GM23248 (cell line): ENCODE data around the gene POLR1A. TPM values are rescaled to one million over a fixed set of nuclear protein-coding genes. Genes with fewer than 3 reads are reported as not detected.
A peak's percentile ranks its signal among the peaks of the same experiment; 100 is the strongest.

ENCODE experiments used
- DNase-seq: peaks from one replicate; pipeline ENCODE4 v3.0.0-alpha.2; 2015
- H2AFZ ChIP-seq: fragments of 200-600 bp; sonication (generic); 2 replicates; pipeline ENCODE4 v1.6.1; 2016; ENCODE audit warnings: antibody characterized with exemption
- H3F3A ChIP-seq: fragments of 200-600 bp; sonication (generic); 2 replicates; pipeline ENCODE4 v1.6.1; 2016; ENCODE audit warnings: mild to moderate bottlenecking, antibody characterized with exemption, mixed run types; ENCODE audit not compliant: insufficient read depth
- H3K27ac ChIP-seq: fragments of 200-600 bp; sonication (generic); 2 replicates; pipeline ENCODE4 v1.5.1; 2016; ENCODE audit warnings: mild to moderate bottlenecking
- H3K27me3 ChIP-seq: fragments of 200-600 bp; sonication (generic); replicated peaks from 2 replicates; pipeline ENCODE4 v1.6.1; 2016; ENCODE audit warnings: mild to moderate bottlenecking; ENCODE audit not compliant: insufficient read depth
- H3K36me3 ChIP-seq: fragments of 200-600 bp; sonication (generic); 2 replicates; pipeline ENCODE4 v1.6.1; 2016; ENCODE audit warnings: low read depth, mild to moderate bottlenecking
- H3K4me1 ChIP-seq: fragments of 200-600 bp; sonication (generic); 2 replicates; pipeline ENCODE4 v1.6.1; 2016; ENCODE audit warnings: mild to moderate bottlenecking; ENCODE audit not compliant: insufficient read depth
- H3K4me2 ChIP-seq: fragments of 200-600 bp; sonication (generic); one replicate; pipeline ENCODE4 v1.6.1; 2016; ENCODE audit warnings: mild to moderate bottlenecking; ENCODE audit not compliant: unreplicated experiment
- H3K4me3 ChIP-seq: fragments of 200-600 bp; sonication (generic); 2 replicates; pipeline ENCODE4 v1.5.1; 2016; ENCODE audit warnings: mild to moderate bottlenecking
- H3K79me2 ChIP-seq: fragments of 200-600 bp; sonication (generic); 2 replicates; pipeline ENCODE4 v1.6.1; 2016; ENCODE audit warnings: mild to moderate bottlenecking; ENCODE audit not compliant: insufficient read depth
- H3K9ac ChIP-seq: fragments of 200-600 bp; sonication (generic); 2 replicates; pipeline ENCODE4 v1.6.1; 2016; ENCODE audit warnings: mild to moderate bottlenecking
- H3K9me2 ChIP-seq: fragments of 200-600 bp; sonication (generic); 2 replicates; pipeline ENCODE4 v1.6.1; 2016; ENCODE audit warnings: mixed run types, mild to moderate bottlenecking, moderate library complexity; ENCODE audit not compliant: insufficient read depth
- H3K9me3 ChIP-seq: fragments of 200-600 bp; sonication (generic); one replicate; pipeline ENCODE4 v1.6.1; 2017; ENCODE audit warnings: low read depth
- H4K20me1 ChIP-seq: fragments of 200-600 bp; sonication (generic); 2 replicates; pipeline ENCODE4 v1.6.0; 2016; ENCODE audit not compliant: insufficient read depth
- EZH2 ChIP-seq: fragments of 200-600 bp; sonication (generic); IDR thresholded peaks from 2 replicates; pipeline ENCODE4 v1.6.1; 2018; ENCODE audit warnings: antibody characterized with exemption, mild to moderate bottlenecking; ENCODE audit not compliant: insufficient read depth, poor library complexity, severe bottlenecking
- EZH2phosphoT487 ChIP-seq: fragments of 200-600 bp; sonication (generic); IDR thresholded peaks from 2 replicates; pipeline ENCODE4 v1.6.1; 2018; ENCODE audit warnings: antibody characterized with exemption, moderate library complexity, mild to moderate bottlenecking, low read depth; ENCODE audit not compliant: insufficient read depth
- WGBS, 2 experiments: methylation state at CpG; one replicate each; pipeline ENCODE4 v1.1.6; 2015 to 2017; ENCODE audit warnings: low lambda C conversion rate in 2 of 2, low coverage in 1 of 2; ENCODE audit errors: missing lambda C conversion rate in 2 of 2; 5-methylcytosine and 5-hydroxymethylcytosine counted together
- in situ Hi-C: fragments of 300-500 bp; cut with MboI; formaldehyde crosslinking; loops from 2 replicates; pipeline ENCODE4 v1.15.0; 2020
- polyA plus RNA-seq: library from polyadenylated mRNA; unstranded; fragments of >200 nt; fragmentation: Nextera tagmentation; extraction: Ambion mirVana; gene quantifications from 2 replicates; pipeline ENCODE4 v1.2.1, GENCODE V29; 2016
- total RNA-seq: library from RNA; depleted of rRNA; stranded (reverse); fragments of >200 nt; shearing (Covaris generic); gene quantifications from 2 replicates; pipeline ENCODE4 v1.2.3, GENCODE V29; 2014

Gene POLR1A
- total and polyA plus RNA-seq, 2 experiments from 2014 or later, result 8.9 to 13.0 TPM

GRCh38 chr2:86124683-86125082, 19.0 kb upstream of the POLR1A start:
- Histone ChIP-seq H3K9ac (no peak overlapping the region), H2AFZ (no peak overlapping the region), H3K4me3 (no peak overlapping the region), H3K36me3 (peaks cover 80% of the 10 kb centered on the region), H3K4me2 (no peak overlapping the region), H3F3A (no peaks in the 10 kb centered on the region), H3K27ac (no peak overlapping the region), H4K20me1 (no peaks in the 10 kb centered on the region), H3K79me2 (peaks cover 15% of the 10 kb centered on the region; the same call in 1 of the 2 replicates), H3K9me3 (no peaks in the 10 kb centered on the region), H3K9me2 (no peaks in the 10 kb centered on the region), H3K4me1 (no peaks in the 10 kb centered on the region), H3K27me3 (no peaks in the 10 kb centered on the region)
- in situ Hi-C loops, result no loop called here
- 80 to 84% methylated on average over 5 of the region's 5 CpGs for WGBS, 2 experiments
- TF ChIP-seq EZH2 (no peak), EZH2phosphoT487 (no peak)
- DNase-seq, result no peak

- H3K9me3 ChIP-seq, result no peaks in the 10 kb centered on the region
- H3K9ac ChIP-seq, result no peak overlapping the region
- no peaks in the 10 kb centered on the region for H3K4me1 ChIP-seq
- no peaks in the 10 kb centered on the region for H3F3A ChIP-seq
- TF ChIP-seq EZH2 (no peak), EZH2phosphoT487 (no peak)
- H4K20me1 ChIP-seq, result no peaks in the 10 kb centered on the region
- peaks cover 85% of the 10 kb centered on the region for H3K36me3 ChIP-seq
- 78% methylated on average over 5 of the region's 5 CpGs for WGBS, 2 experiments
- no peak overlapping the region for H3K27ac ChIP-seq
- in situ Hi-C loops, result no loop called here
- H3K27me3 ChIP-seq, result no peaks in the 10 kb centered on the region
- H3K79me2 ChIP-seq, result peaks cover 15% of the 10 kb centered on the region; the same call in 1 of the 2 replicates
- no peak overlapping the region for H3K4me3 ChIP-seq
- DNase-seq, result no peak
- H3K4me2 ChIP-seq, result no peak overlapping the region
- no peaks in the 10 kb centered on the region for H3K9me2 ChIP-seq
- no peak overlapping the region for H2AFZ ChIP-seq
These were observed 17.7 kb upstream of the POLR1A start for GRCh38 chr2:86123328-86123925.

GRCh38 chr2:86118130-86118529, 12.4 kb upstream of the POLR1A start:
- Histone ChIP-seq H3K9me3 (no peaks in the 10 kb centered on the region), H3K9ac (no peak overlapping the region), H3K4me3 (no peak overlapping the region), H3K27me3 (no peaks in the 10 kb centered on the region), H3K27ac (no peak overlapping the region), H3K4me2 (no peak overlapping the region), H3F3A (peaks cover 17% of the 10 kb centered on the region), H4K20me1 (no peaks in the 10 kb centered on the region), H3K79me2 (peaks cover 50% of the 10 kb centered on the region), H3K4me1 (peaks cover 17% of the 10 kb centered on the region), H3K36me3 (peaks cover 63% of the 10 kb centered on the region), H2AFZ (no peak overlapping the region), H3K9me2 (no peaks in the 10 kb centered on the region)
- DNase-seq, result no peak
- 96 to 98% methylated on average over 2 of the region's 2 CpGs for WGBS, 2 experiments
- no peak for TF ChIP-seq EZH2
- TF ChIP-seq EZH2phosphoT487, result no peak
- in situ Hi-C loops, result no loop called here

- no peak overlapping the region for H3K27ac ChIP-seq
These were observed 1.3 kb upstream of the POLR1A start for GRCh38 chr2:86107031-86107430.

More at GRCh38 chr2:86107031-86107430, 1.3 kb upstream of the POLR1A start:
- in situ Hi-C loops, result no loop called here
- TF ChIP-seq EZH2 (no peak), EZH2phosphoT487 (no peak)
- no peaks in the 10 kb centered on the region for H3K9me3 ChIP-seq
- no peaks in the 10 kb centered on the region for H3K27me3 ChIP-seq
- WGBS, 2 experiments, result 28 to 33% methylated on average over 5 of the region's 5 CpGs
- H3K4me2 ChIP-seq, result peak overlapping the region; percentile 90
- H4K20me1 ChIP-seq, result no peaks in the 10 kb centered on the region
- peaks cover 21% of the 10 kb centered on the region for H3K36me3 ChIP-seq
- DNase-seq, result peak; percentile 23
- no peaks in the 10 kb centered on the region for H3K9me2 ChIP-seq
- H3K4me1 ChIP-seq, result peaks cover 17% of the 10 kb centered on the region
- no peaks in the 10 kb centered on the region for H3F3A ChIP-seq
- H2AFZ ChIP-seq, result peak overlapping the region; percentile 86
- peak overlapping the region; percentile 88 for H3K4me3 ChIP-seq
- peak overlapping the region; percentile 89 for H3K9ac ChIP-seq
- peaks cover 93% of the 10 kb centered on the region for H3K79me2 ChIP-seq
